Type B pancreatic cell (in vitro differentiated cells): ENCODE results near the gene PNPLA1. TPM values are rescaled to one million over a fixed set of nuclear protein-coding genes. Genes with fewer than 3 reads are reported as not detected.

Source experiments
- DNase-seq: peaks from one replicate; pipeline ENCODE4 v3.0.0; 2021; ENCODE audit warnings: mixed read lengths; ENCODE audit not compliant: unreplicated experiment; ENCODE audit errors: extremely low spot score
- H3K27ac Mint-ChIP-seq: 2 replicates; pipeline ENCODE4 v1.8.0; 2021; ENCODE audit warnings: mild to moderate bottlenecking, mixed read lengths
- H3K27me3 Mint-ChIP-seq: 2 replicates; pipeline ENCODE4 v1.8.0; 2021; ENCODE audit warnings: mixed read lengths
- H3K36me3 Mint-ChIP-seq: 2 replicates; pipeline ENCODE4 v1.8.0; 2021; ENCODE audit warnings: mixed read lengths
- H3K4me1 Mint-ChIP-seq: one replicate; pipeline ENCODE4 v1.8.0; 2021; ENCODE audit warnings: mixed read lengths; ENCODE audit not compliant: unreplicated experiment
- H3K4me3 Mint-ChIP-seq: 2 replicates; pipeline ENCODE4 v1.8.0; 2021; ENCODE audit warnings: mild to moderate bottlenecking, mixed read lengths
- H3K9me3 Mint-ChIP-seq: 2 replicates; pipeline ENCODE4 v1.8.0; 2021; ENCODE audit warnings: mixed read lengths
- CTCF ChIP-seq: fragments of 200-600 bp; sonication (generic); conservative IDR thresholded peaks from 2 replicates; pipeline ENCODE4 v1.5.0; 2021; ENCODE audit warnings: antibody characterized with exemption, mild to moderate bottlenecking
- total RNA-seq: library from RNA; stranded (reverse); gene quantifications from 2 replicates; pipeline ENCODE4 v1.2.1, GENCODE V29; 2021; ENCODE audit warnings: low replicate concordance

Gene PNPLA1
- total RNA-seq, 1 donor from 2014 or later, result 0.12 TPM

GRCh38 chr6:36327919-36328236, 58.0 kb downstream of the PNPLA1 start:
- no peak overlapping the region for H3K27ac Mint-ChIP-seq
- peaks cover 16% of the 10 kb centered on the region for H3K4me1 Mint-ChIP-seq
- no peaks in the 10 kb centered on the region for H3K9me3 Mint-ChIP-seq
- no peaks in the 10 kb centered on the region for H3K36me3 Mint-ChIP-seq
- H3K4me3 Mint-ChIP-seq, result no peak overlapping the region
- DNase-seq, result no peak
- no peak for TF ChIP-seq CTCF
- H3K27me3 Mint-ChIP-seq, result peaks cover 8% of the 10 kb centered on the region

- Mint-ChIP-seq H3K36me3 (no peaks in the 10 kb centered on the region), H3K27ac (no peak overlapping the region), H3K4me1 (peaks cover 19% of the 10 kb centered on the region), H3K27me3 (peaks cover 8% of the 10 kb centered on the region), H3K4me3 (no peak overlapping the region), H3K9me3 (no peaks in the 10 kb centered on the region)
- DNase-seq, result no peak
- TF ChIP-seq CTCF, result no peak
Measured at GRCh38 chr6:36328600-36328999, 58.7 kb downstream of the PNPLA1 start.

GRCh38 chr6:36329798-36330291, 60.0 kb downstream of the PNPLA1 start:
- DNase-seq, result no peak
- Mint-ChIP-seq H3K27ac (no peak overlapping the region), H3K27me3 (peaks cover 15% of the 10 kb centered on the region), H3K36me3 (no peaks in the 10 kb centered on the region), H3K4me3 (no peak overlapping the region), H3K9me3 (no peaks in the 10 kb centered on the region), H3K4me1 (peaks cover 31% of the 10 kb centered on the region)
- TF ChIP-seq CTCF, result no peak

GRCh38 chr6:36330366-36330765, 60.5 kb downstream of the PNPLA1 start:
- no peak for DNase-seq
- Mint-ChIP-seq H3K27ac (no peak overlapping the region), H3K4me3 (no peak overlapping the region), H3K4me1 (peaks cover 36% of the 10 kb centered on the region), H3K27me3 (peaks cover 20% of the 10 kb centered on the region), H3K36me3 (no peaks in the 10 kb centered on the region), H3K9me3 (no peaks in the 10 kb centered on the region)
- TF ChIP-seq CTCF, result no peak

- Mint-ChIP-seq H3K36me3 (no peaks in the 10 kb centered on the region), H3K4me3 (no peak overlapping the region), H3K9me3 (no peaks in the 10 kb centered on the region), H3K27me3 (peaks cover 25% of the 10 kb centered on the region), H3K27ac (no peak overlapping the region), H3K4me1 (peaks cover 30% of the 10 kb centered on the region)
- no peak for DNase-seq
- no peak for TF ChIP-seq CTCF
Measured at GRCh38 chr6:36331381-36331780, 61.5 kb downstream of the PNPLA1 start.

- Mint-ChIP-seq H3K27me3 (peaks cover 28% of the 10 kb centered on the region), H3K4me3 (no peak overlapping the region), H3K36me3 (no peaks in the 10 kb centered on the region), H3K4me1 (peaks cover 22% of the 10 kb centered on the region), H3K9me3 (no peaks in the 10 kb centered on the region), H3K27ac (no peak overlapping the region)
- no peak for TF ChIP-seq CTCF
- DNase-seq, result no peak
Measured at GRCh38 chr6:36333171-36333895, 63.5 kb downstream of the PNPLA1 start.
